NOMO-1 (cell line): Measurements from ENCODE around the gene KCNAB2.

Source experiments
- DNase-seq, 2 experiments: peaks; one replicate each; lab custom pipeline; 2025; ENCODE audit not compliant: unreplicated experiment in 2 of 2; lab: John Stamatoyannopoulos, UW

Gene KCNAB2

GRCh38 chr1:6077506-6077905 is 31.8 kb downstream of the KCNAB2 start:
- DNase-seq = no peak

GRCh38 chr1:6077919-6078318 is 32.2 kb downstream of the KCNAB2 start:
- no peak for DNase-seq

GRCh38 chr1:6080469-6080868 is 34.8 kb downstream of the KCNAB2 start:
- no peak for DNase-seq

DNA sequence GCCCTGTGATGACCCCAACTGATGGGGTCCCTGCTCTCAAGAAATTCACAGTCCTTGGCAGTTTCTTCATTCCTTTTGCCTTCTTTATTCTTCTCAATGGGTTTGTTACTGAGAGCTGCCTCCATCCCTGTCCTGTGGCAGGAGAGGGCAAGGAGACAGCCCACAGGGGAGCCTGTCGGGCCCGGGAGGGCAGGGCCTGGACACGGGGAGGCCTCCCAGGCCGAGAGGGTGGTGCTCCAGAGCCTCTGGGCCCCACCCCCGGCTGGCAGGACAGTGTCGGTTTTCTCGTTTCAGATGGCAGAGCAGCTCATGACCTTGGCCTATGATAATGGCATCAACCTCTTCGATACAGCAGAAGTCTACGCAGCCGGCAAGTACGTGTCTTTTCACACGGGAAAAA is 36.2 kb downstream of the KCNAB2 start:
- DNase-seq = no peak

- DNase-seq = no peak
Measured at GRCh38 chr1:6082430-6082971, 36.8 kb downstream of the KCNAB2 start.

DNA sequence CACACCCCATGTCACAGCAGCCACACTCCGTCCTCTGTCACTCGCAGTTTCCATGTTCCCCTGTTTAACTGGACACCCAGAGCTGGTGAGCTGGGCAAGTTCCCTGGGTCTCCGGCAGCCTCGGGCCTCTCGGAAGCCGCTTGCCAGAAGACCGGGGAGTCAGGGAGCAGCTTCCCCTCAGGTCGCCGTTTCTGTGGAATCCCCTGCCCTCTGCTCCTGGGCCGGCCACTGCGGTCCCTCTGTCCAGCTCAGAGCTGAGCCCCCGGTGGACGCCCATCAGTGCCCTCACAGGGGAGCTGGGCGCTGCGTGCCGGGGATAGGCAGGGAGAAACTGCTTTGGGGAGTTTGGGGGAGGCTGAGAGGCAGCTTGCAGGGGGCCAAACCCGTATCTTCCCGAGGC is 37.7 kb downstream of the KCNAB2 start:
- no peak for DNase-seq

GRCh38 chr1:6083801-6084446 is 38.2 kb downstream of the KCNAB2 start:
- no peak for DNase-seq

DNA sequence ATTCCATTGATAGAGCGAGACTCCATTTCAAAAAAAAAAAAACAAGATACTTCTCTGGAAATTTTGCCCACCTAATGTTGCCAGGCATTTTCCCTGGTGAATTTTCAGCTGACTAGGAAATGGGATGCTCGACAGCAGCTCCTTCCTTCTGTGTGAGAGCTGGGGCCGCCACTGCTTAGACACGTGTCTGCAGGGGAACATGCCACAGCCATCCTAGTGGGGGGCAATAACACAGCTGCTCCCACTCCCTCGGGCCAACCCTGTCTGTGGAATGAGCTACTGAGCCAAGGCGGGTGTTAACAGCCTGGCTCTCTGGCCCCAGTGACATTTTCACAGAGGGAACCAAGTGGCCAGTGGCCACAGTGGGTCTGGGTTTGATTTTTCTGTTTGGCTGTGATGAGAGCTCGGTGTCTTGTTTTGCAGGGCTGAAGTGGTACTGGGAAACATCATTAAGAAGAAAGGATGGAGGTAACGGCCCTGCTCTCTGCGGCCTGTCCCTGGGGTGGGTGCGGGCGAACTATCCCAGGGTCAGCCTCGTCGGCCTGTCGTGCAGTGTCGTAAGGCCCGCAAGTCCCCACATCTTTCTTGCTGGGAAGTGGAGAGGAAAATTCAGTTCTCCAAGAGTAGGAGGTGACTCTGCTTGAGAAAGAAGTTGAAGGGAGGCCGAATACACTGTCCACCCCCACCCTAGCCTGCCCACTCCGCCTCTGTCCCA is 39.2 kb downstream of the KCNAB2 start:
- DNase-seq = no peak

DNA sequence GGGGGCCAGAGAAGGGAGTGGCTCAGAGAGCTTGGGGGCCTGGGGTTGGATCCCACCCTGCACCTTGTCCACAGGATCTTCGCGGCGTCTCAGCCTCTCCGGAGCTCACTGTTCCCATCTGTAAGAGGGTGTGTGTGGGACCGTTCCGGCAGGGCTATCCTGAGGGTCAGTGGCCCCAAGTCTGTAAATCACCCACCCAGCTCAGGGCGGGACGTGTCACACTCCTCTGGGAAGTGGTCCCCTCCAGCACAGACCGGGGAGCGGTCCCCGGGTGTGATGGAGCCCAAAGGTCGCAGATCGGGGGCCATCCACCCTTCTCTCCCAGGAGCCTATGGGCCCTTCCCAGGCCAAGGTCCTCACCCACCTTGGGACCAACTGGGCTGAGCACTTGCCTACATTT is 40.0 kb downstream of the KCNAB2 start:
- no peak for DNase-seq

GRCh38 chr1:6086358-6086757 is 40.7 kb downstream of the KCNAB2 start:
- no peak for DNase-seq

DNA sequence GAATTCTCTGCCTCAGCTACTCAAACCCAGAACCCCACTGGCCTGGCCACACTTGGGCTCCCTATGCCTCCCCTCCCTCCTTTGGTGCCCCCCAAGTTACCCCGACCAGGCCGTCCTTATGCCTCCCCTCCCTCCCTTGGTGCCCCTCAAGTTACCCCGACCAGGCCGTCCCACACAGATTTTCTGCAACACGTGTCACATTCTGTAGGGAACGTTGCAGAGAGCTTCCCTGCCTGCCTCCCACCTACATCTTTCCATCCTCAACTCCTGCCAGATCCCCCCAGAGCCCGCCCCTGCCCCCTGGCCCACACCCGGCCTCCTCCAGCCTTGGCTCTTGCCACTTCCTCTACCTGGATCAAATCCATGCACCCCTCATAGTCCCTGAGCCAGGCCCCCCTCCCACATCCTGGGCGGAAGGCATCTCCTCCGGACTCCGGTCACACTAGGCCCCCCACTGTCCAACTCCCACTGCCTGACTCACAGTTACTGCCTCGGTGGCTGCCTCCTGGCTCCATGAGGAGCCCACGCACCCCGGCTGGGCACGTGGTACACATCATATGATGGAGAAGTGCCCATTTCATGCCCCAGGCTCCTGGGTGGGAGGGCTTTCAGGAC is 41.2 kb downstream of the KCNAB2 start:
- DNase-seq = no peak

DNA sequence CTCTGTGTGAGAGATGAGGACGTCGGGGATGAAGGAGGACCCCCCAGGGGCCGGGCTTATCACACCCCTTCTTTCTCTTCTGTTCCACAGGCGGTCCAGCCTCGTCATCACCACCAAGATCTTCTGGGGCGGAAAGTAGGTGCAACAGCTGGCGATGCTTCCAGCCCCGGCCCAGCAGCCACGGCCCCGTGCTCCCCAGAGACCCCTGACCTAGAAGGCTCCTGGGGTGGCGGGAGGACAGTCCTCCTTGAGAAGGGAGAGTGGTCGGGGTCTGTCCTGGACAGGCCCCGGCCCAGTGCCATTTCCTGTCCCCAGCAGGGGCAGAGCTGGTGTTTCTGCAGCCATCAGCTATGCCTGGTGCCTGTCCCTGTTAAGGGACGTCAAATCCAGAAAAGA is 41.7 kb downstream of the KCNAB2 start:
- DNase-seq = no peak

DNA sequence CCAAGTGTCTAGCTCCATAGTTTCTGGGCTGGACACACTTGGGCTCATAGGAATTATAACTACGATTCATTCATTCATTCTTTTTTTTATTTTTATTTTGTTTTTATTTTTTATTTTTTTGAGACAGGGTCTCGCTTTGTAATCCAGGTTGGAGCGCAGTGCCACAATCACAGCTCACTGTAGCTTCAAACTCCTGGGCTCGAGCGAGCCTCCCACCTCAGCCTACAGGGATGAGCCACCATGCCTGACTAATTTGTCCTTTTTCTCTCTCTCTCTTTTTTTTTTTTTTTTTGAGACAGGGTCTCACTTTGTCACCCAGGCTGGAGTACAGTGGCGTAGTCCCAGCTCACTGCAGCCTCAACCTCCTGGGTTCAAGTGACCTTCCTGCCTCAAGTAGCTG is 42.3 kb downstream of the KCNAB2 start:
- no peak for DNase-seq

- no peak for DNase-seq
Measured at GRCh38 chr1:6088956-6089355, 43.3 kb downstream of the KCNAB2 start.

DNA sequence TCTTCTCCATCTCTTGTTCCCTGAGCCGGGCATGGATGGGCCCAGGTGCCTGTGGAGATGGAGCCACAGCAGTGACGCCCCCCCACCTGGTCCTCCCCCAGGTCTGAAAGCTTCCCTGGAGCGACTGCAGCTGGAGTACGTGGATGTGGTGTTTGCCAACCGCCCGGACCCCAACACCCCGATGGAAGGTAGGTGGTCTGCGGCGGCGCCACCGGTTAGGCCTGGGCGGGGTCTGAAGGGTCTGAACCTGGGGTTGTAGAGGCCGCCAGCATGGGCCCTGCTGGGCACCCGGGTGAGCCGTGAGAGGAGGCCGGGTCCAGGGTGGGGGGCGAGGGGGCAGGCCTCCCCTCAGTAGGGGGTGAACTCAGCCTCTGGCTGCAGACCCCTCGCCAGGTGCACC is 44.6 kb downstream of the KCNAB2 start:
- no peak for DNase-seq

GRCh38 chr1:6090996-6091822 is 45.5 kb downstream of the KCNAB2 start:
- no peak for DNase-seq

DNA sequence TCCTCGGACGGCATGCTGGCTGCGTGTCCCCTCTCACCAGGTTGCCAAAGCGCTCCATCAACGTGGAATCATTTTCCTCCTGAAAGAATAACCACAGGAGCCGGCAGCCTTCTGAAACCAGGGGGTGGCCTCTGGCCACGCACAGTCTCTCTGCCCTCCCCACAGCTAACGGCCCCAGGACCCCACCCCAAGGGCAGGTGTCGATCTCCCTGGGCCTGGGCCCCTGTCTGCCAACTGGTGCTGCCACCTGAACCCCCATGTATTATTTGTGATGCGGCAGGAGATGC is 46.1 kb downstream of the KCNAB2 start:
- DNase-seq = no peak

- no peak for DNase-seq
Measured at GRCh38 chr1:6092211-6092610, 46.5 kb downstream of the KCNAB2 start.

DNA sequence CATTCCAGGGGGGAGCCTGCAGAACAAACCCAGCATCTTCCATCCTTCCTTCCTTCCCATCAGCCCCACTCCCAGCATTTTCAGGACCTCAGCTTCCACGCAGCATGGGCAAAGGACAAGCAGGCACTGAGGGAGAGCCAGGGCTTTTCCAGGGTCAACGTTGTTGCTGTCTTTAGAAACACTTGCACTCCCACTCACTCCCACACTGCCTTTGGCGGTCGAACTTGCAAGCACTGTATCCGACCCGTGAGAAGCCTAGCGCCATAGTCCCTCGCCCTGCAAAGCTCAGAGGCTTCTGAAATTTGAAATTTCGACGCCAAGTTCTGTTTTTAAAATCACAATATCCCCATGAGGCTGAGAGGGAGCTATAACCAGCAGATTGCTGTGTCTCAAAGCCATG is 47.4 kb downstream of the KCNAB2 start:
- DNase-seq = no peak

DNA sequence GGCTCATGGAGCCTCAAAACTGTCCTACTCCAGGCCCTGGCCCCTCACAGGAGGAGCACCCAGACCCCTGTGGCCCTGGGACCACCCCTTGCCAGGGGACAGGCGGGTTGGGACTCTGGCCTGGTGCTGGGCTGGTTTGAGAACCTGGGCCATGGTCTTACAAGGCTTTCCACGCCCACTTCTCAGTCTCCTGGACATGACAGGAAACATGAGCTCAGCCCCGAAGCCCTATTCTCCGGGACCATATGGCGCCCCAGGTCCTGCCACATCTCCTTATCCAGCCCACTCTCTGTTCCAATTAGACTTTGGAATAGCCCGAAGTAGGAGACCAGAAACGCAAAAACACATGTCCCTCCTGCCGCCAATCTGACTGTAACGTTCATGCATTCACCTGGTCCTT is 47.9 kb downstream of the KCNAB2 start:
- DNase-seq = no peak

DNA sequence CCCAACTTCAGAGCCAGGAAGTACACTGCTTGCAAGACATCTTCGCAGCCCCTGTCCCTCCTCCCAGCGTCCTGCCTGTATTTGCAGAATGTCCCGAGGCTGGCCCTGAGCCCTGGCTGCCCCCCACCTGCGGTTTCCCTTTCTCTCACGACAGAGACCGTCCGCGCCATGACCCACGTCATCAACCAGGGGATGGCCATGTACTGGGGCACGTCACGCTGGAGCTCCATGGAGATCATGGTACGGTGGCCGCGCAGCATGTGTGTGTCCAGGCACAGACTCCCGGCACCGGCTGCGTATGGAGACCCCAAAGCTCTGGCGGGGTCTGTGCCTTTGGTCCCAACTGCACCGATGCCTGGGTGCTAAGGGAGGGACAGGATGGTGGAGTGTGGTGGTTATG is 48.6 kb downstream of the KCNAB2 start:
- DNase-seq = no peak
